ENCODE measurements around the gene RFX4.

- TF ChIP-seq CTCF (IDR thresholded peaks at IDR 0.05): no peak
- TF ChIP-seq POLR2A (IDR thresholded peaks at IDR 0.05): no peak
Measured at GRCh38 chr12:106600503-106600902, 17.7 kb downstream of the RFX4 start.
